ENCODE measurements around the gene ZNF319. TPM values are rescaled to one million over a fixed set of nuclear protein-coding genes. Genes with fewer than 3 reads are reported as not detected.

ZNF319 gene
- total RNA-seq, 1 donor from 2014 or later: 7.9 TPM

DNA sequence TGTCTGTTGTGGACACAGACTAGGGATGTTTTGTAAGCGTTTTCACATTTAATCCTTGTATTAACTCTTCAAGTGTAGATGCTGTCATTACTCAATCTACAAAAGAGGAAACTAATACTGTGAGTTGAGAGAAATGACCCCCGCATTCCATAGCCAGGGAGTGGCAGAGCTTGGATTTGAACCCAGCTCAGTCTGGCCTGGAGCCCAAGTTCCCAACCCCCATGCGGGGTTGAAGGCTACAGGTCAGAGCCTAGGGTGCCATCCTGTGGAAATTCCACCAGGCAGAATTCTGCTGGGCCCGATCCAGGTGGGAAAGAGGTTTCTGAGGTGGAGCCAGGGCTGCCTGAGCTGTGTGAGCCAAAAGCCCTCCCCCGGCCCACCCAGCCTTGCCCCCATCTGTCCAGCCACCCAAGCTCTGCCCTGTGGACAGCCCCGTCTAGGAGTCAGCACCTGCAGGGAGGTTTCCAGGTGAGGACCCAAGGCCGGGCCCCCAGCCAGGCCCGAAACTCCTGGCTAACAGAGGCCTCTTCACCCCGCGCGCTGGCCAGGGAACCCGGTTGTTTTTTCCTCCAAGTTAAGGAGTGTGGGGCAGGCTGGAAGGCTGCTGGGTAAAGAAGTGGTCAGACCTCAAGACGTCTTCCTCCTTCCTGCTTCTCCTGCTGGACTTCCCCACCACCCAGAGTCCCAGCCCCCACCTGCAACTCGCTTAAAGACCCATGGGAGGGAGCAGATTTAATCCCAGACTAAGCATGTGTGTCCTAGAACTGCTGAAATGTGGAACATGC, 30.7 kb upstream of the ZNF319 start:
- H3K27ac ChIP-seq: no peak overlapping the region
- peaks cover 27% of the 10 kb centered on the region for H3K4me1 ChIP-seq
- no peak for DNase-seq (ENCODE audit: extremely low spot score in 2 of 2)

DNA sequence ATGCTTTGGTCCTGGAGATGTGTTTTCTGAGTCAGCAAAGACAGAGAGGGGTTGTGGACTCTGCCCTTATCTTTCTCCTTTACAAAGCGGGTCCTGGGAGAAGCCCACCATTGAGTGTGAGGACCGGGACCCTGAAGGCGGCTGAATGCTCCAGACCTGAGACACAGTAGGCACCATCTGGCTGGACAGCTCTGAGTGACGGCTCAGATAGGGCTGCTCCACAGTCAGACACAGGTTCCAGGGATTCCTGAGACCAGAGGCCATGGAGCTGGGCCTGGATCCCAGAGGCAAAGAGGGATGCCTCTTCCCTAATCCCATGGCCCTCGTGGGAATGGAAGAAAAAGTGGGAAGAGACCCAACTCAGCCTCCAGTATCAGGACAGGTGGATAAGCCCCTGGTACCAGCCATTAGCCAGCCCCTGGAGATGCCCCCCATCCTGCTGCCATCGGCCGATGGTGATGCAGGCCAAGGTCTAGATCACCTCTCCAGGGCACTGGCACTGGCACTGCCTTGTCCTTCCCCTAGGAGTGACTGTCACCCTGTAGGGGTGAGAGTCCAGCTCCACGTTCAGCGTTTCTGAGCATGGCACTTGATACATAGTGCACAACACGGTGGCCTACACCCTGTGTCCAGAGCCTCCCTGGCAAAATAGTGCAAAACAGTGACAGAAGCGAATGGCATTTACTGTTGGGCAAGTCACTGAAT, 29.8 kb upstream of the ZNF319 start:
- intact Hi-C loops (cut with DNase I): no loop called here
- no peak overlapping the region for H3K4me3 ChIP-seq

More for the DNA sequence above, 30.7 kb upstream of the ZNF319 start:
- Histone ChIP-seq H3K9me3 (no peaks in the 10 kb centered on the region), H3K27me3 (no peaks in the 10 kb centered on the region), H3K36me3 (no peaks in the 10 kb centered on the region), H3K4me3 (no peak overlapping the region)
- intact Hi-C loops (cut with DNase I): no loop called here
- TF ChIP-seq POLR2A (IDR thresholded peaks at IDR 0.05) (no peak), POLR2AphosphoS5 (IDR thresholded peaks at IDR 0.05; ENCODE audit: insufficient read depth in 1 of 2, low read depth in 1 of 2) (no peak), CTCF (IDR thresholded peaks at IDR 0.05) (no peak)

GRCh38 chr16:58029410-58029809, 28.9 kb upstream of the ZNF319 start:
- Histone ChIP-seq H3K9me3 (no peaks in the 10 kb centered on the region), H3K4me3 (no peak overlapping the region), H3K36me3 (no peaks in the 10 kb centered on the region), H3K27ac (no peak overlapping the region), H3K27me3 (no peaks in the 10 kb centered on the region), H3K4me1 (peaks cover 40% of the 10 kb centered on the region)
- no peak for DNase-seq (ENCODE audit: extremely low spot score in 2 of 2)
- intact Hi-C loops (cut with DNase I): no loop called here
- TF ChIP-seq POLR2A (IDR thresholded peaks at IDR 0.05) (no peak), POLR2AphosphoS5 (IDR thresholded peaks at IDR 0.05; ENCODE audit: insufficient read depth in 1 of 2, low read depth in 1 of 2) (no peak), CTCF (IDR thresholded peaks at IDR 0.05) (no peak)

More for the DNA sequence above, 29.8 kb upstream of the ZNF319 start:
- DNase-seq (ENCODE audit: extremely low spot score in 2 of 2): no peak
- Histone ChIP-seq H3K9me3 (no peaks in the 10 kb centered on the region), H3K4me1 (peaks cover 31% of the 10 kb centered on the region), H3K36me3 (no peaks in the 10 kb centered on the region), H3K27ac (no peak overlapping the region), H3K27me3 (no peaks in the 10 kb centered on the region)
- TF ChIP-seq POLR2AphosphoS5 (IDR thresholded peaks at IDR 0.05; ENCODE audit: insufficient read depth in 1 of 2, low read depth in 1 of 2) (no peak), POLR2A (IDR thresholded peaks at IDR 0.05) (no peak), CTCF (IDR thresholded peaks at IDR 0.05) (no peak)

GRCh38 chr16:58028541-58029070, 28.1 kb upstream of the ZNF319 start:
- TF ChIP-seq POLR2A (IDR thresholded peaks at IDR 0.05) (no peak), CTCF (IDR thresholded peaks at IDR 0.05) (no peak), POLR2AphosphoS5 (IDR thresholded peaks at IDR 0.05; ENCODE audit: insufficient read depth in 1 of 2, low read depth in 1 of 2) (no peak)
- Histone ChIP-seq H3K27me3 (no peaks in the 10 kb centered on the region), H3K4me3 (no peak overlapping the region), H3K36me3 (no peaks in the 10 kb centered on the region), H3K9me3 (no peaks in the 10 kb centered on the region), H3K27ac (no peak overlapping the region), H3K4me1 (peaks cover 42% of the 10 kb centered on the region)
- intact Hi-C loops (cut with DNase I): no loop called here
- no peak for DNase-seq (ENCODE audit: extremely low spot score in 2 of 2)

Data from vagina (tissue), 2 donors.